AG04450 (cell line): ENCODE results near the gene ERGIC2. TPM values are rescaled to one million over a fixed set of nuclear protein-coding genes. Genes with fewer than 3 reads are reported as not detected.

ENCODE experiments used
- CTCF ChIA-PET: fragments of 300-600, 350-600 bp; formaldehyde crosslinking; extraction: SDS; loops from one replicate; lab custom pipeline; 2022; ENCODE audit warnings: antibody characterized with exemption, inconsistent platforms; lab: Charles Lee
- POLR2A ChIA-PET: fragments of 350-600 bp; formaldehyde crosslinking; extraction: SDS; loops from one replicate; lab custom pipeline; 2021; ENCODE audit warnings: antibody characterized with exemption, inconsistent platforms; lab: Yijun Ruan, JAX
- DNase-seq: peaks from one replicate; pipeline ENCODE4 v3.0.0-alpha.2; 2011; ENCODE audit warnings: low read depth, low spot score
- H3K27ac ChIP-seq: one replicate; pipeline ENCODE4 v1.5.1; 2012; ENCODE audit warnings: low read depth, low read length, control low read depth
- H3K27me3 ChIP-seq: one replicate; pipeline ENCODE4 v1.6.0; 2012; ENCODE audit warnings: low read length; ENCODE audit not compliant: control insufficient read depth, insufficient read depth
- H3K4me3 ChIP-seq: 2 replicates; pipeline ENCODE4 v1.5.1; 2011; ENCODE audit warnings: mild to moderate bottlenecking, low read depth, low read length, control low read depth
- H3K9me3 ChIP-seq: 2 replicates; pipeline ENCODE4 v1.5.1; 2012; ENCODE audit warnings: low read length; ENCODE audit not compliant: control insufficient read depth, insufficient read depth
- polyA plus RNA-seq: library from polyadenylated mRNA; depleted of rRNA; stranded (reverse); fragments of >200 nt; gene quantifications from 2 replicates; pipeline ENCODE4 v1.2.3, GENCODE V29; 2011
- TF ChIP-seq, protein P1 (sequence below): IDR thresholded peaks from 2 replicates; pipeline ENCODE4 v1.5.1; 2011; ENCODE audit warnings: low read depth, low read length, control low read depth, inconsistent platforms

The ERGIC2 gene
- polyA plus RNA-seq, 1 experiment: 62.5 TPM

DNA sequence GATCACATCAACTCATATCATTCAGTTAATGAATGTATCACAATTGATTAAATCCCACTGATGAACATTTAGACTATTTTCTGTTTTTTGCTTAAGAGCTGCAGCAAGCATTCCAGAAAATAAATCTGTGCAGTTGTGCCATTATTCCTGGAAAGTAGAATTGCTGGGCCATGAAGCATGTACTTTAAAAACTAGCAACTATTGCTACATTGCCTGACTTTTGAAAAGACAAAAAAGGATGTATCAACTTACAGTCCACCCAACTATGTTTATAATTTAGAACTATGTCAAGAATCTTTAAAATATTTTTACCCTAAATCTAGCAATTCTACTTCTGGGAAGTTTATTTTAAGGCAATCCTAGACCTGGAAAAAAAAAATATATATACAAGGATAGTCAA is 33.4 kb upstream of the ERGIC2 start:
- ChIA-PET POLR2A (no interaction called here), CTCF (no interaction called here)
- DNase-seq: no peak
- no peak overlapping the region for H3K4me3 ChIP-seq
- TF ChIP-seq, protein P1, sequence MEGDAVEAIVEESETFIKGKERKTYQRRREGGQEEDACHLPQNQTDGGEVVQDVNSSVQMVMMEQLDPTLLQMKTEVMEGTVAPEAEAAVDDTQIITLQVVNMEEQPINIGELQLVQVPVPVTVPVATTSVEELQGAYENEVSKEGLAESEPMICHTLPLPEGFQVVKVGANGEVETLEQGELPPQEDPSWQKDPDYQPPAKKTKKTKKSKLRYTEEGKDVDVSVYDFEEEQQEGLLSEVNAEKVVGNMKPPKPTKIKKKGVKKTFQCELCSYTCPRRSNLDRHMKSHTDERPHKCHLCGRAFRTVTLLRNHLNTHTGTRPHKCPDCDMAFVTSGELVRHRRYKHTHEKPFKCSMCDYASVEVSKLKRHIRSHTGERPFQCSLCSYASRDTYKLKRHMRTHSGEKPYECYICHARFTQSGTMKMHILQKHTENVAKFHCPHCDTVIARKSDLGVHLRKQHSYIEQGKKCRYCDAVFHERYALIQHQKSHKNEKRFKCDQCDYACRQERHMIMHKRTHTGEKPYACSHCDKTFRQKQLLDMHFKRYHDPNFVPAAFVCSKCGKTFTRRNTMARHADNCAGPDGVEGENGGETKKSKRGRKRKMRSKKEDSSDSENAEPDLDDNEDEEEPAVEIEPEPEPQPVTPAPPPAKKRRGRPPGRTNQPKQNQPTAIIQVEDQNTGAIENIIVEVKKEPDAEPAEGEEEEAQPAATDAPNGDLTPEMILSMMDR: no peak
- no peaks in the 10 kb centered on the region for H3K27me3 ChIP-seq
- no peak overlapping the region for H3K27ac ChIP-seq
- H3K9me3 ChIP-seq: no peaks in the 10 kb centered on the region; the same call in 1 of the 2 replicates

- Histone ChIP-seq H3K27ac (no peak overlapping the region), H3K27me3 (no peaks in the 10 kb centered on the region), H3K9me3 (no peaks in the 10 kb centered on the region), H3K4me3 (no peak overlapping the region)
- no peak for DNase-seq
- CTCF ChIA-PET: no interaction called here
- POLR2A ChIA-PET: no interaction called here
- TF ChIP-seq, protein P1: no peak
Observed at GRCh38 chr12:29405561-29405960, 24.6 kb upstream of the ERGIC2 start.

DNA sequence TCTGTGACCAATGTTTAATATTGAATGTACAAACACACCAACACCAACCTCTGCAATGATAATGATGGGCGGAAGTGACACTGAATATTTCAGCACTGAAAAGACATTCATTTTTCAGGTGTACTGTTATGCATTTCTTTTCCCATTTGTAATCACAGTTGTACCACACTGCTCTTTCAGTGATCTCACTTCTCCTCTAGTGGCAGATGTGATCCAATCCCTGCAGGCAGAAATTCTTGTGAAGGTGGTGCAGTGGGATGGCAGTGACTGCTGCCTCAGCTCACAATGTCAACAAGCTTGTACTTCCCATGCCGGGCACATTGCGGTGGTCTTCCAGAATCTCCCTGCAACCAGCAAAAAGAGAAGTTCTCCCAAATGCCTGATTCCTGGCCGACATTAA is 23.0 kb upstream of the ERGIC2 start:
- H3K27me3 ChIP-seq: no peaks in the 10 kb centered on the region
- TF ChIP-seq, protein P1: no peak
- no peaks in the 10 kb centered on the region for H3K9me3 ChIP-seq
- no peak for DNase-seq
- no peak overlapping the region for H3K4me3 ChIP-seq
- POLR2A ChIA-PET: no interaction called here
- no peak overlapping the region for H3K27ac ChIP-seq
- CTCF ChIA-PET: no interaction called here

DNA sequence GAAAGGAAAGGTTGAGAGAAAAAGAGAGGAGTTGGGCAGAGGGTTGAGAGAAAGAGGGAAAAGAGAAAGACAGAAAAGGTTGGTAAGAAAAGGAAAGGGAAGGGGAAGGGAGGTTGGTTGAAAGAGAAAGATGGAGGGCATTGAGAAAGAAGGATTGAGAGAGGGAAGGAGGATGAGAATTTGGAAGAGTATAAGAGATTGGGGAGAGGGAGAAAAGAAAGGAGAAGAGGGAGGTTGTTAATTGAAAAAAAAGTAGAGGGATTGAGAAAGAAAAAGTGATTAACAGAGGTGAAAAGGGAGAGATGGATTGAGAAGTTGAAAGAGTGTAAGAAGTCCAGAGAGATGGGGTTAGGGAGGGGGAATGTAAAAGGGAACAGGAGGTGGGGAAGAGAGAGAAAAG is 21.5 kb upstream of the ERGIC2 start:
- Histone ChIP-seq H3K27ac (no peak overlapping the region), H3K9me3 (no peaks in the 10 kb centered on the region), H3K27me3 (no peaks in the 10 kb centered on the region), H3K4me3 (no peak overlapping the region)
- no peak for DNase-seq
- ChIA-PET CTCF (no interaction called here), POLR2A (no interaction called here)
- TF ChIP-seq, protein P1: no peak

GRCh38 chr12:29398495-29398894 is 17.5 kb upstream of the ERGIC2 start:
- Histone ChIP-seq H3K4me3 (no peak overlapping the region), H3K27me3 (no peaks in the 10 kb centered on the region), H3K9me3 (no peaks in the 10 kb centered on the region), H3K27ac (no peak overlapping the region)
- TF ChIP-seq, protein P1: no peak
- POLR2A ChIA-PET: no interaction called here
- CTCF ChIA-PET: no interaction called here
- no peak for DNase-seq
